Vagina (tissue), 2 donors: ENCODE measurements around the gene SLMAP.

ENCODE experiments used
- CTCF ChIP-seq, 3 experiments: fragments of 450-650 bp in 2 of 3; fragments of 200-600 bp in 1 of 3; sonication (generic) in 1 of 3; IDR thresholded peaks; one replicate each; pipeline ENCODE4 v1.5.1; 2017 to 2019; ENCODE audit warnings: antibody characterized with exemption in 3 of 3, mild to moderate bottlenecking in 2 of 3, moderate library complexity in 2 of 3
- POLR2A ChIP-seq, 2 donors: fragments of 450-650 bp; IDR thresholded peaks; one replicate each; pipeline ENCODE4 v1.6.1; 2017; ENCODE audit warnings: antibody characterized with exemption in 2 of 2, mild to moderate bottlenecking in 2 of 2, moderate library complexity in 2 of 2

- no peak for TF ChIP-seq POLR2A (IDR thresholded peaks at IDR 0.05)
- TF ChIP-seq CTCF (IDR thresholded peaks at IDR 0.05): no peak
Measured at GRCh38 chr3:57731311-57731710, 24.8 kb upstream of the SLMAP start.
